22Rv1 (cell line): ENCODE data around the gene KLHL42.

Experiments
- CTCF ChIP-seq: fragments of 450-650 bp; IDR thresholded peaks from 2 replicates; pipeline ENCODE4 v1.5.1; 2017; ENCODE audit warnings: mild to moderate bottlenecking
- ZFX ChIP-seq: fragments of 450-650 bp; IDR thresholded peaks from 2 replicates; pipeline ENCODE4 v1.6.1; 2017; ENCODE audit warnings: antibody characterized with exemption, borderline replicate concordance

GRCh38 chr12:27814411-27814810 lies 34.4 kb downstream of the KLHL42 start:
- TF ChIP-seq CTCF (no peak), ZFX (no peak)
